IMR-90 (cell line): ENCODE results near the gene PRSS33.

ENCODE experiments used
- BHLHE40 ChIP-seq: fragments of 150-350 bp; IDR thresholded peaks from 2 replicates; pipeline ENCODE4 v1.6.1; 2016; ENCODE audit warnings: mild to moderate bottlenecking, low read depth, low read length
- CEBPB ChIP-seq: IDR thresholded peaks from 2 replicates; pipeline ENCODE4 v1.6.1; 2012; ENCODE audit warnings: low read depth, low read length, improper control_type of control experiment
- CHD1 ChIP-seq: IDR thresholded peaks from 2 replicates; pipeline ENCODE4 v1.6.1; 2012; ENCODE audit warnings: low read depth, low read length, improper control_type of control experiment
- FOS ChIP-seq: fragments of 150-350 bp; IDR thresholded peaks from 2 replicates; pipeline ENCODE4 v1.6.1; 2016; ENCODE audit warnings: low read depth, low read length
- MAFK ChIP-seq: IDR thresholded peaks from 2 replicates; pipeline ENCODE4 v1.6.1; 2012; ENCODE audit warnings: low read depth, low read length, improper control_type of control experiment
- MXI1 ChIP-seq: IDR thresholded peaks from 2 replicates; pipeline ENCODE4 v1.6.1; 2012; ENCODE audit warnings: low read depth, mild to moderate bottlenecking, low read length, moderate library complexity, borderline replicate concordance
- POLR2A ChIP-seq: IDR thresholded peaks from 2 replicates; pipeline ENCODE4 v1.6.1; 2012; ENCODE audit warnings: mild to moderate bottlenecking, low read depth, low read length
- RAD21 ChIP-seq: IDR thresholded peaks from 2 replicates; pipeline ENCODE4 v1.6.1; 2012; ENCODE audit warnings: low read length, improper control_type of control experiment
- RCOR1 ChIP-seq: IDR thresholded peaks from 2 replicates; pipeline ENCODE4 v1.6.1; 2012; ENCODE audit warnings: mild to moderate bottlenecking, low read length, improper control_type of control experiment; ENCODE audit not compliant: insufficient replicate concordance
- RFX5 ChIP-seq: IDR thresholded peaks from 2 replicates; pipeline ENCODE4 v1.8.0; 2012; ENCODE audit warnings: low read depth, mild to moderate bottlenecking, low read length, moderate library complexity
- SMC3 ChIP-seq: fragments of 150-350 bp; IDR thresholded peaks from 2 replicates; pipeline ENCODE4 v1.6.1; 2016; ENCODE audit warnings: low read depth, mild to moderate bottlenecking, antibody characterized with exemption, low read length, moderate library complexity
- USF2 ChIP-seq: fragments of 150-350 bp; IDR thresholded peaks from 2 replicates; pipeline ENCODE4 v1.6.1; 2017; ENCODE audit warnings: mild to moderate bottlenecking, antibody characterized with exemption, low read length, low read depth
- TF ChIP-seq, protein P1 (sequence below): conservative IDR thresholded peaks from 2 replicates; pipeline ENCODE4 v1.5.1; 2012; ENCODE audit warnings: mild to moderate bottlenecking, low read depth, low read length, improper control_type of control experiment
- TF ChIP-seq, protein P2 (sequence below): fragments of 150-350 bp; IDR thresholded peaks from 2 replicates; pipeline ENCODE4 v1.6.1; 2016; ENCODE audit warnings: low read depth, mild to moderate bottlenecking, low read length, moderate library complexity, borderline replicate concordance

GRCh38 chr16:2809149-2809760 is 21.9 kb upstream of the PRSS33 start:
- TF ChIP-seq, protein P1, sequence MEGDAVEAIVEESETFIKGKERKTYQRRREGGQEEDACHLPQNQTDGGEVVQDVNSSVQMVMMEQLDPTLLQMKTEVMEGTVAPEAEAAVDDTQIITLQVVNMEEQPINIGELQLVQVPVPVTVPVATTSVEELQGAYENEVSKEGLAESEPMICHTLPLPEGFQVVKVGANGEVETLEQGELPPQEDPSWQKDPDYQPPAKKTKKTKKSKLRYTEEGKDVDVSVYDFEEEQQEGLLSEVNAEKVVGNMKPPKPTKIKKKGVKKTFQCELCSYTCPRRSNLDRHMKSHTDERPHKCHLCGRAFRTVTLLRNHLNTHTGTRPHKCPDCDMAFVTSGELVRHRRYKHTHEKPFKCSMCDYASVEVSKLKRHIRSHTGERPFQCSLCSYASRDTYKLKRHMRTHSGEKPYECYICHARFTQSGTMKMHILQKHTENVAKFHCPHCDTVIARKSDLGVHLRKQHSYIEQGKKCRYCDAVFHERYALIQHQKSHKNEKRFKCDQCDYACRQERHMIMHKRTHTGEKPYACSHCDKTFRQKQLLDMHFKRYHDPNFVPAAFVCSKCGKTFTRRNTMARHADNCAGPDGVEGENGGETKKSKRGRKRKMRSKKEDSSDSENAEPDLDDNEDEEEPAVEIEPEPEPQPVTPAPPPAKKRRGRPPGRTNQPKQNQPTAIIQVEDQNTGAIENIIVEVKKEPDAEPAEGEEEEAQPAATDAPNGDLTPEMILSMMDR, result no peak
- no peak for TF ChIP-seq MXI1
- TF ChIP-seq RCOR1, result no peak
- no peak for TF ChIP-seq CEBPB
- TF ChIP-seq POLR2A, result no peak
- TF ChIP-seq, protein P2, sequence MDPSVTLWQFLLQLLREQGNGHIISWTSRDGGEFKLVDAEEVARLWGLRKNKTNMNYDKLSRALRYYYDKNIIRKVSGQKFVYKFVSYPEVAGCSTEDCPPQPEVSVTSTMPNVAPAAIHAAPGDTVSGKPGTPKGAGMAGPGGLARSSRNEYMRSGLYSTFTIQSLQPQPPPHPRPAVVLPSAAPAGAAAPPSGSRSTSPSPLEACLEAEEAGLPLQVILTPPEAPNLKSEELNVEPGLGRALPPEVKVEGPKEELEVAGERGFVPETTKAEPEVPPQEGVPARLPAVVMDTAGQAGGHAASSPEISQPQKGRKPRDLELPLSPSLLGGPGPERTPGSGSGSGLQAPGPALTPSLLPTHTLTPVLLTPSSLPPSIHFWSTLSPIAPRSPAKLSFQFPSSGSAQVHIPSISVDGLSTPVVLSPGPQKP, result no peak
- no peak for TF ChIP-seq RAD21
- no peak for TF ChIP-seq FOS
- TF ChIP-seq MAFK, result no peak
- TF ChIP-seq RFX5, result no peak
- TF ChIP-seq USF2, result no peak
- TF ChIP-seq CHD1, result no peak
- no peak for TF ChIP-seq BHLHE40
- TF ChIP-seq SMC3, result no peak
